Bronchial epithelial cell (primary cell): ENCODE measurements around the gene DPP3. TPM values are rescaled to one million over a fixed set of nuclear protein-coding genes. Genes with fewer than 3 reads are reported as not detected.

ENCODE experiments used
- DNase-seq: peaks from one replicate; pipeline ENCODE4 v3.0.0-alpha.2; 2010; ENCODE audit warnings: low read depth
- FAIRE-seq: peaks from 2 replicates; lab custom pipeline; 2011; peaks lifted over from hg19 to GRCh38; lab: Jason Lieb, UNC
- H3K27me3 ChIP-seq: 2 replicates; pipeline ENCODE4 v1.5.1; 2011; ENCODE audit warnings: low read length; ENCODE audit not compliant: control insufficient read depth, insufficient read depth
- H3K36me3 ChIP-seq: 2 replicates; pipeline ENCODE4 v1.5.1; 2011; ENCODE audit warnings: low read length; ENCODE audit not compliant: control insufficient read depth, insufficient read depth
- H3K4me3 ChIP-seq: 2 replicates; pipeline ENCODE4 v1.5.1; 2011; ENCODE audit warnings: mild to moderate bottlenecking, low read depth, low read length, control low read depth
- CTCF ChIP-seq: IDR thresholded peaks from 2 replicates; pipeline ENCODE4 v1.5.1; 2011; ENCODE audit warnings: mild to moderate bottlenecking, moderate library complexity, low read length, control low read depth, inconsistent platforms; ENCODE audit not compliant: insufficient read depth, severe bottlenecking
- total RNA-seq: library from RNA; depleted of rRNA; stranded (reverse); fragments of >200 nt; gene quantifications from 2 replicates; pipeline ENCODE4 v1.2.1, GENCODE V29; 2014

The DPP3 gene
- total RNA-seq, 1 donor from 2014 or later = 45.0 TPM

- Histone ChIP-seq H3K36me3 (peaks cover 2% of the 10 kb centered on the region), H3K27me3 (no peaks in the 10 kb centered on the region), H3K4me3 (no peak overlapping the region)
- FAIRE-seq (no peak), DNase-seq (no peak)
- TF ChIP-seq CTCF = no peak
Observed at GRCh38 chr11:66464916-66465315, 15.3 kb upstream of the DPP3 start.

GRCh38 chr11:66465373-66466224 lies 14.6 kb upstream of the DPP3 start:
- TF ChIP-seq CTCF = no peak
- DNase-seq (no peak), FAIRE-seq (no peak)
- H3K36me3 ChIP-seq = peaks cover 2% of the 10 kb centered on the region
- peak overlapping the region; percentile 63 for H3K4me3 ChIP-seq
- H3K27me3 ChIP-seq = no peaks in the 10 kb centered on the region

GRCh38 chr11:66466225-66467033 lies 13.8 kb upstream of the DPP3 start, which contains the start of gene PELI3:
Gene PELI3, plus strand, starts transcription at chr11:66466905. Its CDS starts 1,224 bp downstream, at chr11:66468129.
- FAIRE-seq = no peak
- Histone ChIP-seq H3K36me3 (peaks cover 2% of the 10 kb centered on the region), H3K4me3 (peak within 1 kb of the TSS; percentile 63), H3K27me3 (no peaks in the 10 kb centered on the region)
- peak; percentile 68 for DNase-seq
- no peak for TF ChIP-seq CTCF

GRCh38 chr11:66467034-66467659 lies 13.1 kb upstream of the DPP3 start:
- peak overlapping the region; percentile 63 for H3K4me3 ChIP-seq
- DNase-seq = peak; percentile 7
- H3K36me3 ChIP-seq = peaks cover 2% of the 10 kb centered on the region
- H3K27me3 ChIP-seq = no peaks in the 10 kb centered on the region
- FAIRE-seq = no peak
- peak; percentile 49 for TF ChIP-seq CTCF

GRCh38 chr11:66467756-66468155 lies 12.5 kb upstream of the DPP3 start:
- DNase-seq = no peak
- Histone ChIP-seq H3K4me3 (peak overlapping the region; percentile 63), H3K27me3 (no peaks in the 10 kb centered on the region), H3K36me3 (peaks cover 5% of the 10 kb centered on the region)
- FAIRE-seq = no peak
- TF ChIP-seq CTCF = no peak
